Stimulated activated CD4-positive, alpha-beta T cell treated with anti-CD3 and anti-CD28 coated beads, TNF-alpha, amount 100 ng/mL, for 4 hours (primary cell): Measurements from ENCODE around the gene FAM186B.

Source experiments
- DNase-seq, 3 experiments: peaks; one replicate each; pipeline ENCODE4 v3.0.0-alpha.2; 2020; ENCODE audit warnings: low read depth in 3 of 3

Gene FAM186B

GRCh38 chr12:49609059-49609874, 3.8 kb upstream of the FAM186B start:
- DNase-seq: no peak

GRCh38 chr12:49604856-49605255, 583 bp downstream of the FAM186B start:
- no peak for DNase-seq

GRCh38 chr12:49603721-49604120, 1.7 kb downstream of the FAM186B start:
- no peak for DNase-seq

GRCh38 chr12:49599961-49600360, 5.5 kb downstream of the FAM186B start:
- DNase-seq: no peak

GRCh38 chr12:49598527-49598926, 6.9 kb downstream of the FAM186B start:
- DNase-seq: no peak

GRCh38 chr12:49588721-49589516, 16.5 kb downstream of the FAM186B start:
- no peak for DNase-seq

GRCh38 chr12:49588281-49588680, 17.2 kb downstream of the FAM186B start:
- DNase-seq: no peak

- DNase-seq: no peak
Measured at GRCh38 chr12:49587174-49587908, 18.1 kb downstream of the FAM186B start.

- DNase-seq: no peak
Measured at GRCh38 chr12:49585477-49586459, 19.7 kb downstream of the FAM186B start.

GRCh38 chr12:49584591-49584990, 20.8 kb downstream of the FAM186B start:
- no peak for DNase-seq

GRCh38 chr12:49583366-49584094, 21.9 kb downstream of the FAM186B start:
- no peak for DNase-seq

GRCh38 chr12:49582850-49583249, 22.6 kb downstream of the FAM186B start:
- DNase-seq: no peak

GRCh38 chr12:49582201-49582600, 23.2 kb downstream of the FAM186B start:
- DNase-seq: no peak

GRCh38 chr12:49580572-49581535, 24.6 kb downstream of the FAM186B start:
- peak in 1 of 3 experiments; percentile 18 for DNase-seq

GRCh38 chr12:49578471-49579112, 26.8 kb downstream of the FAM186B start:
- no peak for DNase-seq

- DNase-seq: no peak
Measured at GRCh38 chr12:49577589-49578315, 27.7 kb downstream of the FAM186B start.

GRCh38 chr12:49568442-49569162, 36.8 kb downstream of the FAM186B start:
- no peak for DNase-seq
